ENCODE results near the gene UBE2H.
"Not testable (repeated sequence)": the region's sequence is repeated elsewhere in the genome, so short reads cannot be mapped to it uniquely, and the experiment has no call there.

UBE2H gene

GRCh38 chr7:129807863-129808262 is 144.9 kb downstream of the UBE2H start:
- DNase-seq (ENCODE audit: low spot score) = no peak

- no peak for DNase-seq (ENCODE audit: low spot score)
Measured at GRCh38 chr7:129804890-129805719, 147.7 kb downstream of the UBE2H start.

- DNase-seq (ENCODE audit: low spot score) = no peak
Measured at GRCh38 chr7:129804111-129804889, 148.5 kb downstream of the UBE2H start.

GRCh38 chr7:129803546-129804081 is 149.1 kb downstream of the UBE2H start:
- no peak for DNase-seq (ENCODE audit: low spot score)

- DNase-seq (ENCODE audit: low spot score) = no peak
Measured at GRCh38 chr7:129801882-129802281, 150.9 kb downstream of the UBE2H start.

DNA sequence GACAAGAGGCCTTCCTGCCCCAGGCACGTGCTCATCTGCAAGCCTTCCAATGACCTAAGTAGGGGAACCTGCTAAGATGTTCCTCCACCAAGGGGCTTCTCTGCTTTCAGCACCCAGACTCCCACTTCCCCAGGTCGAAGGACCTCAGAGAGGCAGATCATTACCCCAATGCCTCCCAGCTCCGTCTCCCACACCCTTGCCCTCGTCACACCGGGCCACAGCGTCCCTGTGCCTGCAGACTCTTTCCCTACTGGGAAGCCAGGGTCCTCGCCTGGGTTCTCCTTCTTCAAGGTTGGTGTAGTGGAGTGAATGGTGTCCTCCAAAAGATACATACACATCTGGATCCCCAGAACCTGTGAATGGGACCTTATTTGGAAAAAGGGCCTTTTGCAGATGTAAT is 151.9 kb downstream of the UBE2H start:
- DNase-seq (ENCODE audit: low spot score) = no peak

DNA sequence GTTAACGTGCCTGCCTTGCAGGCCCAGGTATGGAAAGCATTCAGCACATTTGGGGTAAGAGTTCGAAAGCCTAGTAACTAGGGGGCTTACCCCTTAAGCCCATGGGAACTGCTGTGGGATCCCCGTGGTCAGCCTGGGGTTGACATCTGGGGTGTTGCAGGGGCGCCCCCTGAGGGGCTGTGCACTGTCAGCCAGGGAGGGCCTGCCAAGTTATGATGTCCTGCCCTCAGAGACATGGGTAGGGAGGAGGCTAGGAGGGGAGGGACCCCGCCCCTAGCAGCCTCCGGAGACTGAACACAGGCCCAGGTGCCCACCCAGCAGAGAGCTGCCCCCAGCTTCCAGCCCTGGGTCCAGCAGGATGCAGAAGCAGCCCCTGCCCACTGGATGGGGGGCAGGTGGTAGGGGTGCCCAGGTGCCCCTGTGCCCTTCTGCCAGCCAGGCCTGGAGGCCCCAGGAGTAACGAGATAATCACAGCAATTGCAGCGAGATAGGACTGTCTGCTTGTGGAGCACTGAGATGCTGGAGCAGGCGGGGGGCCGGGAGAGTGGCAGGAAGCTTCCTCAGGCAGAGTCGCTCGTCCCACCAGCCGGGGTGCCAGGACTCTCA is 153.3 kb downstream of the UBE2H start:
- DNase-seq (ENCODE audit: low spot score) = no peak

DNA sequence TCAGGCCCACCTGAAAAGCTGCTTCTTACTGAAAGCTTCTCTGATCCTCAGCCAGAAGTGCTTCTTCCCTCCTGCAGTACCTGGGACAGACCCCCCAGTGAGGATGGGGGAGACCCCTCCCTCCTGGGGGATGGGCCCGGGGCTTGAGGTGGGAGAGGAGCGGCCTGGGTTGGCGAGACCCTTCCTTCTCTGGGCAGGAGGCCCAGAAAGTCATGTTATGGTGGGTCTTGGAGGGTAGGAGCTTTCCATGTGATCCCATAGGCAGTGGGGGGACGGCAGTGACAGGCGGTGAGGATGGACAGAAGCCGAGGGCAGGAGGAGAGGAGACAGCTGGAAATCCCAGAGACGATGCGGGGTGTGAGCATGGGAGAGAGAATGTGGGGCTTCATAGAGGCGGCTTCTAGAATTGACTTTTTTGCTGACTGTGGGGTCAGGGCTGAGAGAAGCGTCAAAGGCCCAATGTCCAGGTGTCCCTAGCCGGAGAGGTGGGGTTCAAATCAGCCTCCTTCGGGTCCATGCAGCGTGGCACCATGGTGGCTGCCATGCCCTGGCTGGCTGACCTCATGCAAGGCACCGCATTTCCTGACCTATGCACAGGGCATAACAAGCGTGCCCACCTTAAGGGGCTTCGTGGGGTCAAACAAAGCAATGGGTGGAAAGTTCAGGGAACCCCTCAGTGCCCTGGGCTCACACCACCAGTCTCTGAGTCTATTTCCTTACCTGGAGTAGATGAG is 154.0 kb downstream of the UBE2H start:
- no peak for DNase-seq (ENCODE audit: low spot score)

DNA sequence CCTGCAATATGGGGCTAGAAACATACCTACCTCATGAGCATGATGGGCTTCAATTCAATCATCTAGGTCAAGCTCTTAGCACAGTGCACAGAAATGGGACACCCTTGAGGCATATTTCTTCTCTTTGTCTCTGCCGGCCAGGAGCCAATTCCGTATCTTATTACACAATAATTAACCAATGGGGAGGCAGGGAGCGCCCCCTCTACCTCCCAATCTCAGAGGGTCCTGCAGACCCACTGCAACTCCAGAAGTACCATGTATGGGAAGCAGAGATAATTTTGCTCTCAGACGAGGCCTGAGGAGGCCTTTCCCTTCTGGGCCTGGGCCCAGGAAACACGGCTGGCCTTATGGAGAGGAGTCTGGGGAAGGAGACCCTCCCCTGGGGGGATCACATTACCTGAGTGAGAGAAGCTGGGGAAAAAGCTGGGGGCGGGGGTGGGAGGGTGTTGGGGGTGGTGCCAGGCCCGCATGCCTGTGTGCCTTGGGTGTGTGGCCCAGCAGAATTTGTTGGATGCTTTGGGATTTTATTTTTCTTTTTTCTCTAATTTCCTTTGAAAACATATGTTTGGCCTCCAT is 155.5 kb downstream of the UBE2H start:
- DNase-seq (ENCODE audit: low spot score) = no peak

DNA sequence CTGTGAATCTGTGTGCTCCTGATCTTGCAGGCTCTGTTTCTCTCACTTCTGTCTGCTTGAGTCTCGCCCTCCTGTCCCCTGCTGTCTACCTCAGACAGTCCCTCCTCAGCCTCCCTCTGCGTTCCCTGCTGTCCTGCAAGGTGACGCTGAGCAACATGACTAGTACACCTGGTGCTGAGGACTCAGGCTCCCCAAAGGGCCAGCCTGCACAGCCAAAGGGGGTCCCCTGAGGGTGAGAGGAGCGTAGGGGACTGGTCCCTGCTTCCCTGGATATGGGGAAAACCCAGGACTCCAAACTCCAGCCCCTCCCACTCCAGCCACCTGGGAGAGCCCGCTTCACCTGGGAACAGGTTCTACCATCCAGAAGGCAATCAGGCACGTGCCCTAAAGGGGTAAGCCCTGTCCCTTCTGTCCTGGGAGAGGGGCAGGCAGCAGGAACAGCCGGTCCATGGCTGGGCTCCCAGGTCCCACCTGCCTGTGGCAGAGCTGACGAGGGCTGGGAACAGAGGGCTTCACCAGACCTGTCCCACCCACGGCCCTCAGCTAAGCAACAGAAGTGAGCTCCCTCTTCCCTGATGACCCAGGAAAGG is 156.5 kb downstream of the UBE2H start:
- DNase-seq (ENCODE audit: low spot score) = no peak

DNA sequence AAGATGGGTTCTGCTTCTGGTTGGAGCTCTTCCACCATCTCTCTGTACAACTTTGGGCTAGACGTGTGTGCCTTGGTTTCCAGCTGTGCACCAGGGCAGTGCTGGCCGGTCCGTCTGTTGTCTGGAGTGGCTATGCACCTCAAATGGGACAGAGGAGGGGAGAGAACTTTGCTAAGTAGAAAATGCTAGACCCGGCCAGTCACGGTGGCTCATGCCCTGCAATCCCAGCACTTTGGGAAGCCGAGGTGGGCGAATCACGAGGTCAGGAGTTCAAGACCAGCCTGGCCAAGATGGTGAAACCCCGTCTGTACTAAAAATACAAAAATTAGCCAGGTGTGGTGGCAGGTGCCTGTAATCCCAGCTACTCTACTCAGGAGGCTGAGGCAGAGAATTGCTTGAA is 158.3 kb downstream of the UBE2H start:
- DNase-seq (ENCODE audit: low spot score) = not testable (repeated sequence)

DNA sequence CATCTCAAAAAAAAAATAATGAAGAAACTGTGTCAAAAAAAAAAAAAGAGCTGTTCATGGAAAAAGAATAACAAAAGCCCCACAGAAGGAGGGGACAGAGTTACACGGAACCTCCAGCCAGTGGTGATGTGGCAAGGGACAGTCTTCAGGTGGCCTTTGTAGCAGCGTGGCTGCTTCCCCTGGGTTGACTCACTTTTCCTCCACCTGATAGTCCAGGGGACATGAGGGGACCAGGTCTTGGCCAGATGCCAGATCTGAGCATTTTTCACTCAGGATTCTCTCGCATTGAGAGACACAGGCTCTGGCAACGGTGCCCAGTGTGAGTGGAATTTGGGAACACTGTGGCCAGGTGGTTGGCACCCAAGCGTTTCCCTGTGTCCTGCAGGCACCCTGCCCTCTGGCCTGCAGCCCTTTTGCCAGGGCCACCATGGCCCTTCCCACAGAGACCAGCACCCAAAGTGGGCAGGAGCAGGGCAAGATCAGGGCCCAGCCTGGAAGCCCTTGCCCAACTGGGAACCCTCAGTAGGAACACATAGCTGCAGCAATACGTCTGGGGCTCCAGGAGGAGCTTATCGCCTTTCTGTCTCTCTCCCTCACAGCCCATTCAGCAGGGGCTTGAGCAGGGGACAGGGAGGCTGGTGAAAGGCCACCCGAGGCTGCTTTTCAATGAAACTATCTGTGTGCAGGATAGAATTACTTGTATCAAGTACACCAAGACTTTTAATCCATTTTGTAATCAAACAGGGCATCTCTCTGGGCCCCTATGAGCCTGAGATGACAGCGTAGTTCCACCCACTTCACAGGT is 159.1 kb downstream of the UBE2H start:
- no peak for DNase-seq (ENCODE audit: low spot score)

DNA sequence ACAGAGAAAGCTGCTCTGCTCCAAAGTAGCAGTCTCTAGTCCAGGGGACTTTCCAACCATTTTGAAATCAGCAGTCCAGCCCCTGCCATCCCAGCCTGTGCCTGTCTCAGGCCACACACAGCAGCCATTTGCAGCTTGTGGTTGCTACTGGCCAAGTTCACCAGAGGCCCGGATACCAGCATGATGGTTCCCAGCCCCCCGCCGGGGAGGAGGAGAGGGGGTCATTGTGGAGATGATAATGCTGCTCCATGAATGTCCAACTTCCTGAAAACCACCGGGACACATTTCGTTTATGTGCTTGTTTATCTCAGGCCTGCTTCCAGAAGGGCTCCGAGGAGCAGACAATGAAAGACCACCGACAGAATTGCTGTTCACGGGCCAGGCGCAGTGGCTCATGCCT is 160.0 kb downstream of the UBE2H start:
- DNase-seq (ENCODE audit: low spot score) = no peak

DNA sequence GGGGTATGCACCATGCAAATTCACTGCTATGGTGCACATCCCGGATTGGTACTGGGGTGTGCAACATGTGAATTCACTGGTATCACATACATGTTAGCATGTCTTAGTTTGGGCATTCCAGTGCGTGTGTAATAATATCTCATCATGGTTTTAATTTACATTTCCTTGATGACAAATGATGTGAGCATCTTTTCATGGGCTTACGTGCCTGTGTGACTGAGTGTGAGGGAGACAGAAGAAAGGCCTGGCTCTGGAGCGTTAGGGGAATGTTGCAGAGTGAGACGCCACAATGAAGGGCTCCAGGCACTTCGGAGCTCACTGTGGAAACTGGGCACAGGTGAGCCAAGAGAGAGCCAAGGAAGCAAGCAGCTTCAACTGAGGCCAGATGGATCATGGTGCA is 162.6 kb downstream of the UBE2H start:
- DNase-seq (ENCODE audit: low spot score) = no peak

- DNase-seq (ENCODE audit: low spot score) = no peak
Measured at GRCh38 chr7:129789652-129790051, 163.1 kb downstream of the UBE2H start.

GRCh38 chr7:129789000-129789399 is 163.8 kb downstream of the UBE2H start:
- DNase-seq (ENCODE audit: low spot score) = no peak

DNA sequence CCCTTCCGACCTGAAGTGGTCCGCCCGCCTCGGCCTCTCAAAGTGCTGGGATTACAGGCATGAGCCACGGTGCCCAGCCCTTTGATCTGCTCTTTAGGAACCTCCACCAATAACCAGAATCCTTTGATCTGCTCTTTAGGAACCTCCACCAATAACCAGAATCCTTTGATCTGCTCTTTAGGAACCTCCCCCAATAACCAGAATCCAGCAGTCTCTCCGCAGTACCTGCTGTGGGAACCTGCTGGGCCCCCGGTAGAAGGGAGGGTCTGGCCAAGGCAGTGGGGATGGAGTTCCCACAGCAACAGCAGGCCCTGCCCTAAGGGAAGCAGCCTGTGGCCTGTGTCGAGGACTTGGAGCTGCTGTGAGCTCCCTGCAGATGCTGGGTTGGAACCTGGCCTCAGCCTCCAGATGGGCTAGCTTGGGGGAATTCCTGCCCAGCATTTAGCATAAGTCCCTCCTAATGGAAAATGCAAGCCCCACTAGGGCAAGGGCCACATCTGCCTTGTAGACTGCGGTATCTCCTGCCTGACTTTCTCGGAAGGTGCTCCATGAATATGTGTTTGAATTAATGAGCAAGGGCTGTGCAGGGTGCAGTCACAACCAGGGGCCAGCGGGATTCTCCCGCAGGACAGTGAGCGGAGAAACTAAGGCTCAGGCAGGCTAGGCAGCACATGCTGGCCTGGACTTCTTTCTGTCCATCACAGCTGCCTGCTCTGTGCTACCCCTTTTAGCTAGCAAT is 165.8 kb downstream of the UBE2H start:
- no peak for DNase-seq (ENCODE audit: low spot score)

DNA sequence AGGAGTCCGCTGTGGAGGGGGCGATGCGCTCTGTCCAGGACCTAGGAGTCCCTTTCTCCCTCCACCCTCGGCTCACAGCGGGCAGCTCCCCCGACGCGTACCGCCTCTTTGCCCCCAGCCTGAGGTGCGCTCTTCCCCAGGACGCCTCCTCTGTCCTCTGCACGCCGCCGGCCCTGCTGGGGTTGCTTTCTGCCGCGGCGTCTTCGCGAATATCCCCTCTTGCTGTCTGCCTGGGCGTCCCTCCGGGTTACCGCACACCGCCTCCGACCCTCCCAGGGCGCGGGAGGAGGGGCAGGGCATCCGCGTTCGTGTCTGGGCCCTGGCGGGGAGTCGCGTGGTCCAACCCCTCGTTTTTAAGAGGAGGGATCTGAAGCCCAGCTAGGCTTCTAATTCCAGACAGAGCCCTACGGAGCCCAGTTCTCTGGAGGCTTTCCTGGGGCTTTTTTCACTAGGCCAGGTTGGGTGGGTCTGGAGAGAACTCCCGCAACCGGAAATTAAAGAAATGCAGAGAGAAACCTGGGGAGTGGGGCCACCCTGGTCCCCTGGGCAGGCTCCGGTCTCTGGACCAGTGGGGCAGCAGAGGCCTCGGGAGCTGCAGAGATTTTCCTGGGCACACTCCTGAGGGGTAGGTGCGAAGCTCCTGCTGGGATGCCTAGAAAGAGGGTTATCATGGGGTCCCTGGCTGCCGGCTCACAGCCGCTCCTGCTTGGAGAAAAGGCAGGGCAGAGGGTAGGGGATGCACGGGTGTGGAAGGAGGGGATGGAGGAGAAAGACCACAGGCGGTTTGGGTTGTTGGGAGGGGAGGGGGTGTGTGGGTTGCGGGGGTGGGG is 166.9 kb downstream of the UBE2H start:
- DNase-seq (ENCODE audit: low spot score) = no peak
